ENCODE data around the gene TMA7. TPM values are rescaled to one million over a fixed set of nuclear protein-coding genes. Genes with fewer than 3 reads are reported as not detected.

Gene TMA7
- total and polyA plus RNA-seq, 2 of the 13 experiments (the other 11 are each of a cell fraction or from before 2014, with no cell fraction given): 100 to 486 TPM

DNA sequence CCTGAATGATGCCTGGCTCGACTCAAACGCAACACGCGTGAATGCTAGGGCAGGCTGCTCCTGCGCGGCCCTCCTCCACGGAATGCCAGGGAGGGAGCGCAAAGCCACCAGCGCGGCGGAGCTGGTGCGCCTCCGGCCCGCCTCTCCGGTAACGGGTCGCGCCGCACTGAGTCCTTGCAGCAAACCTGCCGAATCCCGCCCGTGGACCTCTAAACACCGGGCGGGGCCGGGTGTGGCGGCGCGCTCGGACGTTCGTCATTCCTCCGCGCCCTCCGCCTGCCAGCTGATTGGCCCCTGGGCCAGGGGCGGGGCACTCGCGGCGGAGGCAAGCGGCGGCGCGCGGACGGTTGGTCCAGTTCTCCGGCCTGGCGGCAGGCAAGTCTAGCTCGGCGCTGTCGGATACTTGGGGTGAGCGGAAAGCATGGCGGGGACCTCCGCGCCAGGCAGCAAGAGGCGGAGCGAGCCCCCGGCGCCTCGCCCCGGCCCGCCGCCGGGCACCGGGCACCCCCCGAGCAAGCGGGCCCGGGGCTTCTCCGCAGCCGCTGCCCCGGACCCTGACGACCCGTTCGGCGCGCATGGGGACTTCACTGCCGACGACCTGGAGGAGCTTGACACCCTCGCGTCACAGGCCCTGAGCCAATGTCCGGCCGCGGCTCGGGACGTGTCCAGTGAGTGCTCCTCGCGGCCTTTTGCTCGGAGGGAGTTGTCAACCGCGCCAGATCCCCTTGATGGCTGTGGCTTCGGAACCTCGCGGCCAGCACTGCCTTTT lies 6.6 kb downstream of the TMA7 start, which contains the start of gene ATRIP (continued):
- TF ChIP-seq, protein P1, sequence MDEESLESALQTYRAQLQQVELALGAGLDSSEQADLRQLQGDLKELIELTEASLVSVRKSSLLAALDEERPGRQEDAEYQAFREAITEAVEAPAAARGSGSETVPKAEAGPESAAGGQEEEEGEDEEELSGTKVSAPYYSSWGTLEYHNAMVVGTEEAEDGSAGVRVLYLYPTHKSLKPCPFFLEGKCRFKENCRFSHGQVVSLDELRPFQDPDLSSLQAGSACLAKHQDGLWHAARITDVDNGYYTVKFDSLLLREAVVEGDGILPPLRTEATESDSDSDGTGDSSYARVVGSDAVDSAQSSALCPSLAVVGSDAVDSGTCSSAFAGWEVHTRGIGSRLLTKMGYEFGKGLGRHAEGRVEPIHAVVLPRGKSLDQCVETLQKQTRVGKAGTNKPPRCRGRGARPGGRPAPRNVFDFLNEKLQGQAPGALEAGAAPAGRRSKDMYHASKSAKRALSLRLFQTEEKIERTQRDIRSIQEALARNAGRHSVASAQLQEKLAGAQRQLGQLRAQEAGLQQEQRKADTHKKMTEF (CRISPR knock-in tag; IDR thresholded peaks at IDR 0.05): peak; percentile 73; the same call in 1 of the 2 replicates
- TF ChIP-seq, protein P2, sequence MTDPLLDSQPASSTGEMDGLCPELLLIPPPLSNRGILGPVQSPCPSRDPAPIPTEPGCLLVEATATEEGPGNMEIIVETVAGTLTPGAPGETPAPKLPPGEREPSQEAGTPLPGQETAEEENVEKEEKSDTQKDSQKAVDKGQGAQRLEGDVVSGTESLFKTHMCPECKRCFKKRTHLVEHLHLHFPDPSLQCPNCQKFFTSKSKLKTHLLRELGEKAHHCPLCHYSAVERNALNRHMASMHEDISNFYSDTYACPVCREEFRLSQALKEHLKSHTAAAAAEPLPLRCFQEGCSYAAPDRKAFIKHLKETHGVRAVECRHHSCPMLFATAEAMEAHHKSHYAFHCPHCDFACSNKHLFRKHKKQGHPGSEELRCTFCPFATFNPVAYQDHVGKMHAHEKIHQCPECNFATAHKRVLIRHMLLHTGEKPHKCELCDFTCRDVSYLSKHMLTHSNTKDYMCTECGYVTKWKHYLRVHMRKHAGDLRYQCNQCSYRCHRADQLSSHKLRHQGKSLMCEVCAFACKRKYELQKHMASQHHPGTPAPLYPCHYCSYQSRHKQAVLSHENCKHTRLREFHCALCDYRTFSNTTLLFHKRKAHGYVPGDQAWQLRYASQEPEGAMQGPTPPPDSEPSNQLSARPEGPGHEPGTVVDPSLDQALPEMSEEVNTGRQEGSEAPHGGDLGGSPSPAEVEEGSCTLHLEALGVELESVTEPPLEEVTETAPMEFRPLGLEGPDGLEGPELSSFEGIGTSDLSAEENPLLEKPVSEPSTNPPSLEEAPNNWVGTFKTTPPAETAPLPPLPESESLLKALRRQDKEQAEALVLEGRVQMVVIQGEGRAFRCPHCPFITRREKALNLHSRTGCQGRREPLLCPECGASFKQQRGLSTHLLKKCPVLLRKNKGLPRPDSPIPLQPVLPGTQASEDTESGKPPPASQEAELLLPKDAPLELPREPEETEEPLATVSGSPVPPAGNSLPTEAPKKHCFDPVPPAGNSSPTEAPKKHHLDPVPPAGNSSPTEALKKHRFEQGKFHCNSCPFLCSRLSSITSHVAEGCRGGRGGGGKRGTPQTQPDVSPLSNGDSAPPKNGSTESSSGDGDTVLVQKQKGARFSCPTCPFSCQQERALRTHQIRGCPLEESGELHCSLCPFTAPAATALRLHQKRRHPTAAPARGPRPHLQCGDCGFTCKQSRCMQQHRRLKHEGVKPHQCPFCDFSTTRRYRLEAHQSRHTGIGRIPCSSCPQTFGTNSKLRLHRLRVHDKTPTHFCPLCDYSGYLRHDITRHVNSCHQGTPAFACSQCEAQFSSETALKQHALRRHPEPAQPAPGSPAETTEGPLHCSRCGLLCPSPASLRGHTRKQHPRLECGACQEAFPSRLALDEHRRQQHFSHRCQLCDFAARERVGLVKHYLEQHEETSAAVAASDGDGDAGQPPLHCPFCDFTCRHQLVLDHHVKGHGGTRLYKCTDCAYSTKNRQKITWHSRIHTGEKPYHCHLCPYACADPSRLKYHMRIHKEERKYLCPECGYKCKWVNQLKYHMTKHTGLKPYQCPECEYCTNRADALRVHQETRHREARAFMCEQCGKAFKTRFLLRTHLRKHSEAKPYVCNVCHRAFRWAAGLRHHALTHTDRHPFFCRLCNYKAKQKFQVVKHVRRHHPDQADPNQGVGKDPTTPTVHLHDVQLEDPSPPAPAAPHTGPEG (CRISPR knock-in tag; IDR thresholded peaks at IDR 0.05): peak; percentile 67; the same call in 1 of the 2 replicates
- TF ChIP-seq SAP130 (CRISPR knock-in tag; IDR thresholded peaks at IDR 0.05; ENCODE audit: low read depth) (peak; percentile 98), ZNF839 (CRISPR knock-in tag; IDR thresholded peaks at IDR 0.05; ENCODE audit: borderline replicate concordance) (no peak), ZNF30 (CRISPR knock-in tag; IDR thresholded peaks at IDR 0.05) (no peak), ZBTB7B (CRISPR knock-in tag; IDR thresholded peaks at IDR 0.05) (no peak), KDM3A (CRISPR knock-in tag; IDR thresholded peaks at IDR 0.05; ENCODE audit: low read depth) (peak; percentile 60; the same call in 1 of the 2 replicates), MBNL3 (CRISPR knock-in tag; conservative IDR thresholded peaks at IDR 0.05) (no peak), YEATS2 (CRISPR knock-in tag; IDR thresholded peaks at IDR 0.05; ENCODE audit: borderline replicate concordance) (peak; percentile 94), SNAI1 (CRISPR knock-in tag; IDR thresholded peaks at IDR 0.05; ENCODE audit: borderline replicate concordance) (no peak), HIVEP1 (CRISPR knock-in tag; IDR thresholded peaks at IDR 0.05) (peak; percentile 67), ZFP82 (CRISPR knock-in tag; IDR thresholded peaks at IDR 0.05; ENCODE audit: borderline replicate concordance) (peak; percentile 46; the same call in 1 of the 2 replicates), ZFP36L2 (CRISPR knock-in tag; IDR thresholded peaks at IDR 0.05) (no peak), SKI (IDR thresholded peaks at IDR 0.05; ENCODE audit: partially characterized antibody) (peak; percentile 7)
- TF ChIP-seq, protein P3, sequence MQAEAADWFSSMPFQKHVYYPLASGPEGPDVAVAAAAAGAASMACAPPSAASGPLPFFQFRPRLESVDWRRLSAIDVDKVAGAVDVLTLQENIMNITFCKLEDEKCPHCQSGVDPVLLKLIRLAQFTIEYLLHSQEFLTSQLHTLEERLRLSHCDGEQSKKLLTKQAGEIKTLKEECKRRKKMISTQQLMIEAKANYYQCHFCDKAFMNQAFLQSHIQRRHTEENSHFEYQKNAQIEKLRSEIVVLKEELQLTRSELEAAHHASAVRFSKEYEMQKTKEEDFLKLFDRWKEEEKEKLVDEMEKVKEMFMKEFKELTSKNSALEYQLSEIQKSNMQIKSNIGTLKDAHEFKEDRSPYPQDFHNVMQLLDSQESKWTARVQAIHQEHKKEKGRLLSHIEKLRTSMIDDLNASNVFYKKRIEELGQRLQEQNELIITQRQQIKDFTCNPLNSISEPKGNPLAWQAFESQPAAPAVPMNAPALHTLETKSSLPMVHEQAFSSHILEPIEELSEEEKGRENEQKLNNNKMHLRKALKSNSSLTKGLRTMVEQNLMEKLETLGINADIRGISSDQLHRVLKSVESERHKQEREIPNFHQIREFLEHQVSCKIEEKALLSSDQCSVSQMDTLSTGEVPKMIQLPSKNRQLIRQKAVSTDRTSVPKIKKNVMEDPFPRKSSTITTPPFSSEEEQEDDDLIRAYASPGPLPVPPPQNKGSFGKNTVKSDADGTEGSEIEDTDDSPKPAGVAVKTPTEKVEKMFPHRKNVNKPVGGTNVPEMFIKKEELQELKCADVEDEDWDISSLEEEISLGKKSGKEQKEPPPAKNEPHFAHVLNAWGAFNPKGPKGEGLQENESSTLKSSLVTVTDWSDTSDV (CRISPR knock-in tag; IDR thresholded peaks at IDR 0.05): 0 out of 2 replicates have a peak, but pooled peaks have one; percentile 66
- TF ChIP-seq, protein P4, sequence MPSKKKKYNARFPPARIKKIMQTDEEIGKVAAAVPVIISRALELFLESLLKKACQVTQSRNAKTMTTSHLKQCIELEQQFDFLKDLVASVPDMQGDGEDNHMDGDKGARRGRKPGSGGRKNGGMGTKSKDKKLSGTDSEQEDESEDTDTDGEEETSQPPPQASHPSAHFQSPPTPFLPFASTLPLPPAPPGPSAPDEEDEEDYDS (CRISPR knock-in tag; IDR thresholded peaks at IDR 0.05): peak; percentile 82
- TF ChIP-seq, protein P5, sequence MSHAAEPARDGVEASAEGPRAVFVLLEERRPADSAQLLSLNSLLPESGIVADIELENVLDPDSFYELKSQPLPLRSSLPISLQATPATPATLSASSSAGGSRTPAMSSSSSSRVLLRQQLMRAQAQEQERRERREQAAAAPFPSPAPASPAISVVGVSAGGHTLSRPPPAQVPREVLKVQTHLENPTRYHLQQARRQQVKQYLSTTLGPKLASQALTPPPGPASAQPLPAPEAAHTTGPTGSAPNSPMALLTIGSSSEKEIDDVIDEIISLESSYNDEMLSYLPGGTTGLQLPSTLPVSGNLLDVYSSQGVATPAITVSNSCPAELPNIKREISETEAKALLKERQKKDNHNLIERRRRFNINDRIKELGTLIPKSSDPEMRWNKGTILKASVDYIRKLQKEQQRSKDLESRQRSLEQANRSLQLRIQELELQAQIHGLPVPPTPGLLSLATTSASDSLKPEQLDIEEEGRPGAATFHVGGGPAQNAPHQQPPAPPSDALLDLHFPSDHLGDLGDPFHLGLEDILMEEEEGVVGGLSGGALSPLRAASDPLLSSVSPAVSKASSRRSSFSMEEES (CRISPR knock-in tag; IDR thresholded peaks at IDR 0.05): 0 out of 2 replicates have a peak, but pooled peaks have one; percentile 58
